HEK293 (cell line): ENCODE results near the gene HRAS.
A peak's percentile ranks its signal among the peaks of the same experiment; 100 is the strongest.

Experiments
- CTCF ChIA-PET: fragments of 350-600 bp; formaldehyde crosslinking; extraction: SDS; loops from one replicate; lab custom pipeline; 2021; ENCODE audit warnings: antibody characterized with exemption; lab: Yijun Ruan, JAX
- POLR2A ChIA-PET: fragments of 300-600 bp; formaldehyde crosslinking; extraction: SDS; loops from one replicate; lab custom pipeline; 2020; ENCODE audit warnings: antibody characterized with exemption, inconsistent platforms; lab: Yijun Ruan, JAX
- H3K27ac ChIP-seq: fragments of 200-500 bp; sonication (Bioruptor generic); 2 replicates; pipeline ENCODE4 v1.5.1; 2014; ENCODE audit warnings: low read depth, low read length, control low read depth, inconsistent platforms; ENCODE audit errors: extremely low read depth
- H3K36me3 ChIP-seq, 2 experiments: fragments of 200-500 bp in 1 of 2; sonication (Bioruptor generic) in 1 of 2; 1 replicate in 1 of 2; 2 replicates in 1 of 2; pipeline ENCODE4 v1.5.1; 2014 to 2017; ENCODE audit warnings: inconsistent platforms in 2 of 2, low read length in 2 of 2; ENCODE audit not compliant: control insufficient read depth in 2 of 2, insufficient read depth in 1 of 2
- H3K4me1 ChIP-seq: fragments of 200-500 bp; sonication (Bioruptor generic); 2 replicates; pipeline ENCODE4 v1.5.1; 2014; ENCODE audit warnings: mild to moderate bottlenecking, low read length, inconsistent platforms; ENCODE audit not compliant: control insufficient read depth, insufficient read depth
- H3K4me3 ChIP-seq: 2 replicates; pipeline ENCODE4 v1.5.1; 2011; ENCODE audit warnings: low read depth, mild to moderate bottlenecking, control low read depth, low read length, moderate library complexity
- H3K9me3 ChIP-seq: fragments of 200-500 bp; sonication (Bioruptor generic); 2 replicates; pipeline ENCODE4 v1.5.1; 2014; ENCODE audit warnings: low read depth, low read length, inconsistent platforms; ENCODE audit not compliant: control insufficient read depth, insufficient read depth
- EGR2 ChIP-seq: fragments of 450-650 bp; formaldehyde crosslinking; IDR thresholded peaks from 2 replicates; pipeline ENCODE4 v1.5.1; 2016; ENCODE audit warnings: low read depth, missing biosample characterization, missing genetic modification characterization
- GLIS1 ChIP-seq: fragments of 450-650 bp; formaldehyde crosslinking; IDR thresholded peaks from 2 replicates; pipeline ENCODE4 v1.5.1; 2016; ENCODE audit warnings: missing biosample characterization, missing genetic modification characterization
- TRIM28 ChIP-seq: IDR thresholded peaks from 2 replicates; pipeline ENCODE4 v1.6.1; 2011; ENCODE audit warnings: low read length, control low read depth, borderline replicate concordance
- ZBTB17 ChIP-seq: fragments of 450-650 bp; formaldehyde crosslinking; IDR thresholded peaks from 2 replicates; pipeline ENCODE4 v1.5.1; 2016; ENCODE audit warnings: missing biosample characterization, missing genetic modification characterization
- ZIC2 ChIP-seq: fragments of 450-650 bp; formaldehyde crosslinking; IDR thresholded peaks from 2 replicates; pipeline ENCODE4 v1.5.1; 2016; ENCODE audit warnings: missing biosample characterization, missing genetic modification characterization
- ZNF114 ChIP-seq: fragments of 450-650 bp; formaldehyde crosslinking; IDR thresholded peaks from 2 replicates; pipeline ENCODE4 v1.5.0; 2017; ENCODE audit warnings: missing biosample characterization, missing genetic modification characterization
- ZNF155 ChIP-seq: fragments of 450-650 bp; formaldehyde crosslinking; IDR thresholded peaks from 2 replicates; pipeline ENCODE4 v1.5.1; 2016; ENCODE audit warnings: missing biosample characterization, missing genetic modification characterization
- ZNF266 ChIP-seq: fragments of 450-650 bp; formaldehyde crosslinking; IDR thresholded peaks from 2 replicates; pipeline ENCODE4 v1.5.1; 2016; ENCODE audit warnings: missing biosample characterization, missing genetic modification characterization, low read depth
- ZNF274 ChIP-seq, 2 experiments: fragments of 200-500 bp in 1 of 2; fragments of 450-650 bp in 1 of 2; sonication (Bioruptor generic) in 1 of 2; formaldehyde crosslinking in 1 of 2; IDR thresholded peaks; 2 replicates each; pipeline versions ENCODE4 v1.5.1 to v1.6.1; 2014 to 2016; ENCODE audit warnings: borderline replicate concordance in 1 of 2, inconsistent platforms in 1 of 2, low read length in 1 of 2, missing biosample characterization in 1 of 2, missing genetic modification characterization in 1 of 2
- ZNF350 ChIP-seq: fragments of 450-650 bp; formaldehyde crosslinking; IDR thresholded peaks from 2 replicates; pipeline ENCODE4 v1.5.0; 2017; ENCODE audit warnings: missing biosample characterization, mild to moderate bottlenecking, missing genetic modification characterization
- ZNF404 ChIP-seq: fragments of 450-650 bp; formaldehyde crosslinking; IDR thresholded peaks from 2 replicates; pipeline ENCODE4 v1.5.1; 2017; ENCODE audit warnings: missing biosample characterization, missing genetic modification characterization
- ZNF423 ChIP-seq: fragments of 450-650 bp; formaldehyde crosslinking; IDR thresholded peaks from 2 replicates; pipeline ENCODE4 v1.5.1; 2016; ENCODE audit warnings: missing biosample characterization, missing genetic modification characterization
- ZNF48 ChIP-seq: fragments of 450-650 bp; formaldehyde crosslinking; IDR thresholded peaks from 2 replicates; pipeline ENCODE4 v1.5.1; 2016; ENCODE audit warnings: missing biosample characterization, missing genetic modification characterization
- ZNF548 ChIP-seq: fragments of 450-650 bp; formaldehyde crosslinking; IDR thresholded peaks from 2 replicates; pipeline ENCODE4 v1.5.1; 2016; ENCODE audit warnings: missing biosample characterization, missing genetic modification characterization
- ZNF654 ChIP-seq: fragments of 450-650 bp; formaldehyde crosslinking; IDR thresholded peaks from 2 replicates; pipeline ENCODE4 v1.5.1; 2016; ENCODE audit warnings: low read depth, missing biosample characterization, missing genetic modification characterization
- ZNF830 ChIP-seq: fragments of 450-650 bp; IDR thresholded peaks from 2 replicates; pipeline ENCODE4 v1.5.0; 2018; ENCODE audit warnings: missing biosample characterization, missing genetic modification characterization, low read depth, mild to moderate bottlenecking, moderate library complexity
- TF ChIP-seq, protein P1 (sequence below): sonication (generic); formaldehyde crosslinking; IDR thresholded peaks from 2 replicates; pipeline ENCODE4 v1.8.1; 2022; ENCODE audit warnings: mild to moderate bottlenecking, moderate library complexity, missing genetic modification reagents
- TF ChIP-seq, protein P2 (sequence below): fragments of 450-650 bp; formaldehyde crosslinking; IDR thresholded peaks from 2 replicates; pipeline ENCODE4 v1.5.1; 2016; ENCODE audit warnings: missing biosample characterization, missing genetic modification characterization
- TF ChIP-seq, protein P3 (sequence below): fragments of 450-650 bp; formaldehyde crosslinking; conservative IDR thresholded peaks from 2 replicates; pipeline ENCODE4 v1.5.1; 2016; ENCODE audit warnings: low read depth, missing biosample characterization, missing genetic modification characterization

Gene HRAS

DNA sequence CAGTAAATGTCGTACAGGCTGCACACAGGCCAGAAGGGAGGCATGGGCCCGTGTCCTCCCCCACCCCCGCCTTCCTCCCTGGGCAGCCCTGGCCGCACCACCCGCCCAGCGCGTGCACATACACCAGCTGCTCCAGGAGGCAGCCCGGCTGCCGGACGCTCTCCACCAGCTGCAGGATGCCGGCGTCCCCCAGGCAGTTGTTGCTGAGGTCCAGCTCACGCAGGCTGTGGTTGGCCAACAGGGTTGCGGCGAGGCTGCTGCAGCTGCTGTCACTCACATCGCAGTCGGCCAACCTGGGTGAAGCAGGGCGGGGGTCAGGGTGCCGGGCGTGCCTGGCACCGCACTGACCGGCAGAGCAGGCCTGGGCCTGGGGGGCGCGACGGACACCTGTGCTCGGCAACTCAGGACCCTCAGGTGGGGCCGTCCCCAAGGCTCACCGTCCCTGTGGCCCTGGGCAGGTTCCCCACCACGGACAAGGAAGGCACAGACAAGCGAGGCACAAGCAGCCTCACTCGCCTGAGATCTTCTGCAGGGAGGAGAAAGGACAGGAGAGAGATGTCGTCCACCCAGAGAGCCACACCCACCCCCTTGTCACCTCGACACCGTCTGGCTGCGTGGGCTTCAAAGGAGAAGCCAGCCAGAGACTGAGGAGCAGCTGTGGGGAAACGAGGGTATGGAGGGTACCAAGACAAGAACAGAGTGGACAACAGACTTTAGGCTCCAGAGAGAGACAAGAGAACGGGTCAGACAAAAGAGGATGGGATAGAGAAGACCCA lies 40.4 kb downstream of the HRAS start:
- H3K9me3 ChIP-seq = no peaks in the 10 kb centered on the region
- H3K4me1 ChIP-seq = no peaks in the 10 kb centered on the region
- TF ChIP-seq ZNF274 (IDR thresholded peaks at IDR 0.05; ENCODE audit: low read length) (no peak), ZNF274 (tag by site-specific recombination; IDR thresholded peaks at IDR 0.05; ENCODE audit: borderline replicate concordance) (no peak)
- TF ChIP-seq, protein P1, sequence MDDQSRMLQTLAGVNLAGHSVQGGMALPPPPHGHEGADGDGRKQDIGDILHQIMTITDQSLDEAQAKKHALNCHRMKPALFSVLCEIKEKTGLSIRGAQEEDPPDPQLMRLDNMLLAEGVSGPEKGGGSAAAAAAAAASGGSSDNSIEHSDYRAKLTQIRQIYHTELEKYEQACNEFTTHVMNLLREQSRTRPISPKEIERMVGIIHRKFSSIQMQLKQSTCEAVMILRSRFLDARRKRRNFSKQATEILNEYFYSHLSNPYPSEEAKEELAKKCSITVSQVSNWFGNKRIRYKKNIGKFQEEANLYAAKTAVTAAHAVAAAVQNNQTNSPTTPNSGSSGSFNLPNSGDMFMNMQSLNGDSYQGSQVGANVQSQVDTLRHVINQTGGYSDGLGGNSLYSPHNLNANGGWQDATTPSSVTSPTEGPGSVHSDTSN (CRISPR knock-in tag) = 0 out of 2 replicates have a peak, but pooled peaks have one; percentile 33
- CTCF ChIA-PET = no interaction called here
- POLR2A ChIA-PET = interaction anchor here (1.6 kb wide), 1 partner anchor 11 kb away, joined by 4 read pairs; no protein-coding TSS in a partner anchor
- H3K27ac ChIP-seq = no peak overlapping the region
- H3K36me3 ChIP-seq = peaks cover 0 to 85% of the 10 kb centered on the region in 2 experiments; a peak in 1 of 3 replicates
- H3K4me3 ChIP-seq = no peak overlapping the region

DNA sequence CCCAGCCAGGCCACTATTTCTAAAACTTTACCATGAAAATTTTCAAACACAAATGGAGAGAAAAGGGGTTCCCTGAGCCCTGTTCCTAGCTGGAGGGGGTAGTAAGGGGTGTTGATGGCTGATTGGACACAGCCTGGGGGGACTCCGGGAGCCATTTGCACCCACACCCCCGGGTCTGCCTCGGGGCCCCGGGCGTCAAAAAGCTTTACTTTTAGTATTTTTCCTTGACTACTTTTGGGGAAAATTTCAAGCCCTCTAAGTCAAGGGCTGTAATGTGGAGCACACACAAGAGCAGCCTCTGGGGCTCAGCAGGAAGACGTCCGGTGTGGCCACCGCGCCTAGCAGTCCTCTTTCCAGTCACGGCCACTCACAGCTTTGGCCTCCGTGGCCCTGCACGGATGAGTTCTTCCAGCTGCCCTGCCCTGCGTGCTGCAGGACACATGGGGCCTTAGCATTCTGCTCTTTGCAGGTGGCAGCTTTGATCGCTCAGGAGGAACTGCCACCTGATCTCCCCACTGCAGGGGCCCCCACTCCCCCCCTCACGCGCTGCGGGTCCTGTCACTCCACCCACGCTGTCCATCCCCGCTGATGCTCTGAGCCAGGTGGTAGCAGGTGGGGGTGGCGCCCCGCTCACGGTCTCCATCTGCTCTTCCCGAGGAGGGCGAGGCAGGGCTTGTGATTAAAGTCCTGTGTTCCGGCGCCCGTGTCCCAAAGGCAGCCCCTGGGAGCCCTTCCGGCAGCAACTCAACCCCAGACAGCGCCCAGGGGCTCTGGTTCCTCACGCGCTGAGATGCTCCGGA lies 42.7 kb downstream of the HRAS start:
- Histone ChIP-seq H3K36me3 (peaks cover 0 to 79% of the 10 kb centered on the region in 2 experiments; a peak in 1 of 3 replicates), H3K4me3 (no peak overlapping the region), H3K27ac (no peak overlapping the region), H3K9me3 (no peaks in the 10 kb centered on the region), H3K4me1 (no peaks in the 10 kb centered on the region)
- CTCF ChIA-PET = no interaction called here
- POLR2A ChIA-PET = no interaction called here
- TF ChIP-seq ZNF404 (tag by site-specific recombination) (no peak), ZNF266 (tag by site-specific recombination) (no peak), ZNF48 (no peak), ZIC2 (tag by site-specific recombination) (peak; percentile 61; the same call in 1 of the 2 replicates), GLIS1 (tag by site-specific recombination) (peak; percentile 43)
- TF ChIP-seq, protein P2, sequence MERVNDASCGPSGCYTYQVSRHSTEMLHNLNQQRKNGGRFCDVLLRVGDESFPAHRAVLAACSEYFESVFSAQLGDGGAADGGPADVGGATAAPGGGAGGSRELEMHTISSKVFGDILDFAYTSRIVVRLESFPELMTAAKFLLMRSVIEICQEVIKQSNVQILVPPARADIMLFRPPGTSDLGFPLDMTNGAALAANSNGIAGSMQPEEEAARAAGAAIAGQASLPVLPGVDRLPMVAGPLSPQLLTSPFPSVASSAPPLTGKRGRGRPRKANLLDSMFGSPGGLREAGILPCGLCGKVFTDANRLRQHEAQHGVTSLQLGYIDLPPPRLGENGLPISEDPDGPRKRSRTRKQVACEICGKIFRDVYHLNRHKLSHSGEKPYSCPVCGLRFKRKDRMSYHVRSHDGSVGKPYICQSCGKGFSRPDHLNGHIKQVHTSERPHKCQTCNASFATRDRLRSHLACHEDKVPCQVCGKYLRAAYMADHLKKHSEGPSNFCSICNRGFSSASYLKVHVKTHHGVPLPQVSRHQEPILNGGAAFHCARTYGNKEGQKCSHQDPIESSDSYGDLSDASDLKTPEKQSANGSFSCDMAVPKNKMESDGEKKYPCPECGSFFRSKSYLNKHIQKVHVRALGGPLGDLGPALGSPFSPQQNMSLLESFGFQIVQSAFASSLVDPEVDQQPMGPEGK (tag by site-specific recombination) = 0 out of 2 replicates have a peak, but pooled peaks have one; percentile 15
- TF ChIP-seq, protein P3, sequence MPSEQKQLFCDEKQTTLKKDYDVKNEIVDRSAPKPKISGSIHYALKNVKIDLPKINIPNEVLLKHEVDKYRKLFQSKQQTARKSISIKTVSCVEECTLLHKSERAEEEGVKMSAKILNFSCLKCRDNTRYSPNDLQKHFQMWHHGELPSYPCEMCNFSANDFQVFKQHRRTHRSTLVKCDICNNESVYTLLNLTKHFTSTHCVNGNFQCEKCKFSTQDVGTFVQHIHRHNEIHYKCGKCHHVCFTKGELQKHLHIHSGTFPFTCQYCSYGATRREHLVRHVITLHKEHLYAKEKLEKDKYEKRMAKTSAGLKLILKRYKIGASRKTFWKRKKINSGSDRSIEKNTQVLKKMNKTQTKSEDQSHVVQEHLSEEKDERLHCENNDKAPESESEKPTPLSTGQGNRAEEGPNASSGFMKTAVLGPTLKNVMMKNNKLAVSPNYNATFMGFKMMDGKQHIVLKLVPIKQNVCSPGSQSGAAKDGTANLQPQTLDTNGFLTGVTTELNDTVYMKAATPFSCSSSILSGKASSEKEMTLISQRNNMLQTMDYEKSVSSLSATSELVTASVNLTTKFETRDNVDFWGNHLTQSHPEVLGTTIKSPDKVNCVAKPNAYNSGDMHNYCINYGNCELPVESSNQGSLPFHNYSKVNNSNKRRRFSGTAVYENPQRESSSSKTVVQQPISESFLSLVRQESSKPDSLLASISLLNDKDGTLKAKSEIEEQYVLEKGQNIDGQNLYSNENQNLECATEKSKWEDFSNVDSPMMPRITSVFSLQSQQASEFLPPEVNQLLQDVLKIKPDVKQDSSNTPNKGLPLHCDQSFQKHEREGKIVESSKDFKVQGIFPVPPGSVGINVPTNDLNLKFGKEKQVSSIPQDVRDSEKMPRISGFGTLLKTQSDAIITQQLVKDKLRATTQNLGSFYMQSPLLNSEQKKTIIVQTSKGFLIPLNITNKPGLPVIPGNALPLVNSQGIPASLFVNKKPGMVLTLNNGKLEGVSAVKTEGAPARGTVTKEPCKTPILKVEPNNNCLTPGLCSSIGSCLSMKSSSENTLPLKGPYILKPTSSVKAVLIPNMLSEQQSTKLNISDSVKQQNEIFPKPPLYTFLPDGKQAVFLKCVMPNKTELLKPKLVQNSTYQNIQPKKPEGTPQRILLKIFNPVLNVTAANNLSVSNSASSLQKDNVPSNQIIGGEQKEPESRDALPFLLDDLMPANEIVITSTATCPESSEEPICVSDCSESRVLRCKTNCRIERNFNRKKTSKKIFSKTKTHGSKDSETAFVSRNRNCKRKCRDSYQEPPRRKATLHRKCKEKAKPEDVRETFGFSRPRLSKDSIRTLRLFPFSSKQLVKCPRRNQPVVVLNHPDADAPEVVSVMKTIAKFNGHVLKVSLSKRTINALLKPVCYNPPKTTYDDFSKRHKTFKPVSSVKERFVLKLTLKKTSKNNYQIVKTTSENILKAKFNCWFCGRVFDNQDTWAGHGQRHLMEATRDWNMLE (tag by site-specific recombination) = no peak

DNA sequence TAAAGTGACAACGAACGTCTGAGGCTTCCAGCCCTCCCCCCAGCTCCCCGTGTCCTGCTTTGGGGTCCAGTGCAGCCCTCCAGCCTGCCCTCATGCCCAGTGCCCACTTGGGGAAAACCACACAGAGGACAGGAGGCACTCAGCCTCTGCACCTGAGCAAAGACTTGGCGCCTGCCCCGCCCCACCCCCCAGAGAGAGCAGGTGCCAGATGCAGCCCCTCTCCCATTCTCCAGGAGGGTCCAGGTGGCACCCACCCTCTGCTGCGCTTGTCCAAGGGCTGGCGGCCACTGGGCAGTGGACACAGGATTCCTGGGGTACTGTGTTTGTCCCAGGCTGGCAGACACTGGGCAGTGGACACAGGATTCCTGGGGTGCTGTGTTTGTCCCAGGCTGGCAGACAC lies 44.0 kb downstream of the HRAS start:
- CTCF ChIA-PET = no interaction called here
- no peaks in the 10 kb centered on the region for H3K9me3 ChIP-seq
- H3K4me1 ChIP-seq = no peaks in the 10 kb centered on the region
- H3K4me3 ChIP-seq = no peak overlapping the region
- POLR2A ChIA-PET = no interaction called here
- peaks cover 0 to 72% of the 10 kb centered on the region in 2 experiments; a peak in 1 of 3 replicates for H3K36me3 ChIP-seq
- H3K27ac ChIP-seq = no peak overlapping the region
- TF ChIP-seq ZNF423 (tag by site-specific recombination) (no peak), ZNF114 (tag by site-specific recombination) (no peak), ZBTB17 (tag by site-specific recombination) (no peak), ZNF548 (tag by site-specific recombination) (no peak), ZNF155 (tag by site-specific recombination) (no peak), EGR2 (tag by site-specific recombination) (no peak), ZNF350 (tag by site-specific recombination) (no peak), ZNF654 (tag by site-specific recombination) (no peak), TRIM28 (no peak), ZNF830 (tag by site-specific recombination) (no peak)
